Activated gamma-delta T cell (primary cell): ENCODE measurements around the gene FOXD2.

Source experiments
- DNase-seq: peaks from one replicate; lab custom pipeline; 2025; lab: John Stamatoyannopoulos, UW
- total RNA-seq, 2 donors: gene quantifications; one replicate each; lab custom pipeline; 2026; lab: John Stamatoyannopoulos, UW

The FOXD2 gene
- total RNA-seq = 2.1 to 2.7 reads per million in 2 donors

DNA sequence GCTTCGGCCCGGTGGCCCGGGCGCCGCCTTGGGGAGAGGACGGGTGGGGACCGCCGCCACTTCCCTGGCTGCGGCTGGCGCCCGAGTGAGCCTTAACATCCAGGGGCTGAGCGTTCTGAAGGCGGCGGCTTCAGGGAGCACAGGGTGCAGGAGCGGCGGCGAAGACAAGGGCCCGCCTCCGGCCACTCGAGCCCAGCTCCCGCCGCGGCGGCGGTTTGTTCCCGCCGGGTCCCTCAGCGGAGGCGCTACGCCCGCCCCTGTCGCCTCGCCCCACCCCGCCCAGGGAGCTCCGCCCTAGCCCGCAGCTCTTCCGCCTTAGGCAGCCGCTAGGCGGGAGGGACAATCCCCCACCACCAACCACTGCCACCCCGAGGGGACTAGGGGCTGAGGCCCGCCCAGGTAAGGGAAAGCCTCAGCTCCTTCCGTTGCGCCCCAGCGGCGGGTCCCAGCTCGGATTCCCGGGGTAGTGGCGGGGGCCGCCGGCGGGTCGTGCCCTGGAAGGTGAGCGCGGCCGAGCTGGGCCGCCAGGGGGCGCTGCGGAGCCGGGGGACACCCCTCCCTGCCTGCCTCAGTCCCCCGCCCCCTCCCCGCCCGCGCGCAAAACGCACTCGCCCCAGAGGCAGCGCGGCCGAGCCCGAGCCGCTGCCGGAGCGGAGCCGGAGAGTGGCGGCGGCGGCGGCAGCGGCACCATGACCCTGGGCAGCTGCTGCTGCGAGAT, at the start of gene FOXD2:
TSS of gene FOXD2 (plus strand) at position 598 of the 718 bp plus-strand sequence. CDS start at position 690, 92 bp downstream.
- peak; percentile 90 for DNase-seq

GRCh38 chr1:47388891-47389238, 49.0 kb upstream of the FOXD2 start:
- DNase-seq = no peak

- DNase-seq = no peak
These were observed 48.1 kb upstream of the FOXD2 start for GRCh38 chr1:47389731-47390130.

DNA sequence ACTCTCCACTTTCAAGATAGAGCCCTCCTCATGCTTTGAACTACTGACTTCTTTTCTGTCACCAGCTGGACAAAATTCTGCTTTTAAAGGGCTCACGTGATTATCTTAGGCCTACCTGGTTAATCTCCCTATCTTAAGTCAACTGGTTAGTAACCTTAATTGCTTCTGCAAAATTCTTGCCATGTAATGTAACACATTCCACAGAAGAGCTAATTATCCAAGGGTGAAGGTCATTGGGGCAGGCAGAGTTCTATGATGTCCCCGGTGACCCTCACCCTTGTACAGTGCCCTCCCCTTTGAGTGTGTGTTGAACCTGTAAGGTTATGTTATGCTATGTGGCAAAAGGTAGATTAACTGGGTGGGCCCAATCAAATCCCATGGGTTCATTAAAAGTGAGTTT, 47.0 kb upstream of the FOXD2 start:
- DNase-seq = no peak

DNA sequence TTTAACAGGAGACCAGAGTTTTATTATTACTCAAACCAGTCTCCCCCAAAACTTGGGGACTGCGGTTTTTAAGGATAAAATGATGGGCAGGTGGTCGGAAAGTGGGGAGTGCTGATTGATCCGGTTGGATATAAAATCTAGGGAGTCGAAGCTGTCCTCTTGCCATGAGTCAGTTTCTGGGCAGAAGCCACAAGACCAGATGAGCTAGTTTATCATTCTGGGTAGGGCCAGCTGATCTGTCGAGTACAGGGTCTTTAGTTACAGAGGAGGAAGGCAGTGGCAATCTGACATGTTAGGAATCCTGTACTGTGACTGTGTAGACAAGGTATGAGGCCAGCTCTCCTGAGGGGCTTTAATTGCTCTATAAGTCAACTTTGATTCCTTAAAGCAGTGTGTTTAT, 44.7 kb upstream of the FOXD2 start:
- no peak for DNase-seq

- no peak for DNase-seq
These were observed 42.4 kb upstream of the FOXD2 start for GRCh38 chr1:47395433-47395832.

GRCh38 chr1:47396671-47397196, 41.1 kb upstream of the FOXD2 start:
- no peak for DNase-seq

- no peak for DNase-seq
These were observed 38.6 kb upstream of the FOXD2 start for GRCh38 chr1:47399138-47399845.

GRCh38 chr1:47399846-47400155, 38.0 kb upstream of the FOXD2 start:
- DNase-seq = no peak

- DNase-seq = no peak
These were observed 36.1 kb upstream of the FOXD2 start for GRCh38 chr1:47401761-47402160.

DNA sequence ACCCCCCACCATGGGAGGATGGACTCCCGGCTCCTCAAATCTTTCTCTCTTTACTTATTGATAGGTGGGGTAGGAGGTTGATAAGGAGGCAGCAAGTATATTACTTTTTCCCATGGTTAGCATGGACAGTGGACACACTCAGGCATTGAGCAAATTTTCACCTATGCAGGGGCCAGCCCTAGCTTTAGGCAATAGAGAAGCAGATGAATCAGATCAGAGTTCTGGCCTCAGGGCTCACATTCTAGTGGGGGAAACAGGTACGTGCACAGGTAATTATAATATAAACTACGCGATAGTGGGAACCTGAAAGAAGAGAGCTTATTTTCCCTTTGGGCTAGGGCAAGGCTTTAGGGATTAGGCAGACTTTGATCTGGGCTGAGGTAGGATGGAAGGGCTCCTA, 35.3 kb upstream of the FOXD2 start:
- no peak for DNase-seq

DNA sequence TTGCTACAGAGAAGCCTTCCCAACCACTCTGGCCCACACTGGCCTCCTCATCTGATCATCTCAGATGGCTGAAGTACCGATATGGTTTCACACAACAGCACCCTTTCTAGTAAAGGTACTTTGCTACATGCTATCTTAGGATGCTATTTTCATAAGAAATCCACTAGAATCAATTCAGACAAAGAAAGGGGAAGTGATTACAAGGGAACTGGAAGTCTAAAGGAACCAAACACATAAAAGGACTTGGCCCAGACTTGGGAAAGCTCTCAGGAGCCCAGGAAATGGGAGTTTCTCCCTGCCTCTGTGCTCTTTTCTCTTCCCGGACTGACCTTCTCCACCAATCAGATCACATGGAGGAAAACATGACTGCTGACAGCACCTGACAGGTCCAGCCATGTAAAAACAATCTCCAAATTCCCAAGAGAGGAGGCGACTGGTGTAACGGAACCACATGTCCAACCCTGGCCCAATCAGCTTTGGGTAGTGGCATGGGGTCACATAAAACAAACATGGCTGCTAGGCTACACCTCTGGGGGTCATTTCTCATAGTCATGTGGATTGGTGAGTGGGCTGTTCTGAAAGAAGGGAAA, 34.4 kb upstream of the FOXD2 start:
- DNase-seq = no peak

DNA sequence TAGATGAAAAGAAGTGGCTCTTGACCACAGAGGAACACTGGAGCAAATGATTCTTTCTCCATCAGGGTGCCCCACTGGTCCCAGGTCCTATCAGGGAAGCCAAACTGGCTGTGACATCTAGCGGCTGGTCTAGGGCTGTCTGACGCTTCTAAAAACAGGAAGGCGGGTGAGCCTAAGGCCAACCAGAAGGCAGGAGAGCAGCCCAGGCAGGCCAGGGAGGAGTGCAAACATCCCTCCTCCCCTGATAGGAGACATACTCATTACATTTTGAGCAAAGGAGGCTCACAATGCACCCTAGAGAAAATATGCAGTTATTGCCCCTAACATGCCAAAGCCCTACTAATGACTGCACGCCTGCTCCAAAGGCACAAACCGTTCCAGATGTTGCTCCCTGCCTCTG, 32.1 kb upstream of the FOXD2 start:
- no peak for DNase-seq

- no peak for DNase-seq
These were observed 30.9 kb upstream of the FOXD2 start for GRCh38 chr1:47406966-47407365.

GRCh38 chr1:47407481-47407880, 30.4 kb upstream of the FOXD2 start:
- DNase-seq = no peak

DNA sequence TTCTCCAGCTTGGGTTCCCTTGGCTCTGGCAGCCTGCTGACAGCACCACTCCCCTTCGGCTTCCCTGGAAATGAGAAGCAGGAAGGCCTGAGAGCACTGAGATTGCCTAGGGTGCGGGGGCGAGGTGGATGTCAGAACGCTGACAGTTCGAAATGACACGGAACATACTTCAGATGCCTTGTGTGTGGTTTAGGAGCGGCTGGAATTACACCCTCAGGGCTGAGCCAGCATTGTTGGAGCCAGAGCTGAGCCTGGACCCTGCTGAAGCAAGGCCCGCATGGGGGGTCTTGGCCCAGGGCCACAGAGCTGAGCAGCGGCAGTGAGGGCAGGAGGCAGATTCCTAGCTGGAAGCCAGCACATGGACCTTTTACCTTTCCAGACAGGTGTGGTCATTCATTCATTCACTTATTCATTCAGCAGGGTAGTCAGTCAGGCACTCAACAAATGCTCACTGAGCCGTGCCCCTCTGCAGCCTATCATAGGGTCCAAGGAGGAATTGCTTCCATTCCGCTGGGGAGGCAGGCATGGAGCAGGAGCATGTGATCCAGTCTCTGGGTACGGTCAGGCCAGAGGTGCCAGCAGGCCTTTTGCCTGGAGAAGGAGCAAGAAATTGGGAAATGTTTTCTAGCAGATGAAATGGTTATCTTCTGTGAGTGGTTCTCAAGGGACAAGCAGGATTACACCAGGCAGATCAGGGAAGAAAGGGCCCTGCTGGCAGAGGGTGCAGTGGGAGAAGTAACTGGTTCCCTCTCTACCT, 28.4 kb upstream of the FOXD2 start:
- DNase-seq = no peak

GRCh38 chr1:47410068-47410455, 27.8 kb upstream of the FOXD2 start:
- DNase-seq = no peak

DNA sequence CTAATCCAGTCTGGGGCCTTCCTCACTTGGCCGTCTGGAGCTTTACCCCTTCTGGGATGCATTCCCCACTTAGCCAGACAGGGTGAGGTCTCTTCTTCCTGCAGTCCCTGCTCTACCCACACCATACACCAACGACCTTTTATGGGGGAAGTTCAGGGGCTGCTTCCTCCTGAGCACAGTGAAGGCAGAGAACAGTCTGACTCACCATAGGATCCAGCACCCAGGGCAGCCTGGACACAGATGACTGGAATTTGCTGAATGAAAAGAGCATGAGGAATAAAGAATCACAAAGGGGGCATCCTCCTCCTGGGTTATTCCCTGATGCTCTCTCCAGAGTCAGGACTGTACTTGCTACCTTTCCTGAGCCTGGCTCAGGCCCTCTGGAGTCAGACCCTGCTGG, 26.4 kb upstream of the FOXD2 start:
- no peak for DNase-seq

DNA sequence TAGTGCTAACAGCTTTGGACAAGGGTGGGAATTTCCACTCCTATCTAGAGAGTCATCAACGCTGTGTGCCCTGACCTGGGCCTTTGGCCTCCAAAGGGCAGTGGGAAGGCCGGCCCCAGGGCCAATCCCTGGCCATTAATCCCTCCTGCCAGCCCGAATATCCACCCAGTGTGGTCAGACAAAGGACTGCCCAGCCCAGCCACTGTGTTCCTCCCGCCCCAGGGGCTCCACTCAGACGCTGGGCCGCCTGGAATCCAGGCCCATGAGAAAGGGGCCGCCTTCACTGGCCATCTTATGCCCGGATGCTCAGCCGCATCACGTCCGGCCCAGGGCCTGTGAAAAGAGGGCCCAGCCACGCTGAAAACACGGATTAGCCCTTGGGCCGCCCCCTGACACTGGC, 25.4 kb upstream of the FOXD2 start:
- no peak for DNase-seq

- no peak for DNase-seq
These were observed 22.0 kb upstream of the FOXD2 start, which contains the start of gene FOXE3 for GRCh38 chr1:47415728-47416318. Gene FOXE3 (plus strand): TSS chr1:47416285. CDS start chr1:47416316, 31 bp downstream.

- DNase-seq = no peak
These were observed 21.3 kb upstream of the FOXD2 start for GRCh38 chr1:47416319-47417169.
